CD4-positive, alpha-beta T cell treated with Interleukin-4 for 4 hours (primary cell): ENCODE measurements around the gene TMEM132A.

Source experiments
- DNase-seq: peaks from one replicate; pipeline ENCODE4 v3.0.0-alpha.2; 2020

TMEM132A gene

GRCh38 chr11:60922906-60923305 lies 1.4 kb upstream of the TMEM132A start:
- DNase-seq, result no peak

- no peak for DNase-seq
Measured at GRCh38 chr11:60923326-60923725, 934 bp upstream of the TMEM132A start.

GRCh38 chr11:60923800-60924109 lies 505 bp upstream of the TMEM132A start:
- DNase-seq, result no peak

GRCh38 chr11:60924906-60925853 lies 920 bp downstream of the TMEM132A start:
- DNase-seq, result no peak

- no peak for DNase-seq
Measured at GRCh38 chr11:60925868-60926267, 1.6 kb downstream of the TMEM132A start.

GRCh38 chr11:60926500-60926899 lies 2.2 kb downstream of the TMEM132A start:
- DNase-seq, result no peak

- DNase-seq, result no peak
Measured at GRCh38 chr11:60927061-60927592, 2.9 kb downstream of the TMEM132A start.

GRCh38 chr11:60927600-60927999 lies 3.3 kb downstream of the TMEM132A start:
- no peak for DNase-seq

GRCh38 chr11:60928563-60929001 lies 4.3 kb downstream of the TMEM132A start:
- no peak for DNase-seq

- DNase-seq, result no peak
Measured at GRCh38 chr11:60929764-60930163, 5.5 kb downstream of the TMEM132A start.

- DNase-seq, result no peak
Measured at GRCh38 chr11:60930394-60930793, 6.1 kb downstream of the TMEM132A start.

- DNase-seq, result no peak
Measured at GRCh38 chr11:60931917-60932316, 7.7 kb downstream of the TMEM132A start.

GRCh38 chr11:60932605-60933356 lies 8.5 kb downstream of the TMEM132A start:
- no peak for DNase-seq

GRCh38 chr11:60933416-60934123 lies 9.3 kb downstream of the TMEM132A start:
- DNase-seq, result no peak

GRCh38 chr11:60934124-60934789 lies 10.0 kb downstream of the TMEM132A start:
- DNase-seq, result no peak

- no peak for DNase-seq
Measured at GRCh38 chr11:60934790-60935605, 10.7 kb downstream of the TMEM132A start.

- DNase-seq, result no peak
Measured at GRCh38 chr11:60935676-60936442, 11.6 kb downstream of the TMEM132A start.

GRCh38 chr11:60936467-60937143 lies 12.3 kb downstream of the TMEM132A start:
- DNase-seq, result no peak

- DNase-seq, result no peak
Measured at GRCh38 chr11:60937144-60937527, 12.9 kb downstream of the TMEM132A start.

GRCh38 chr11:60937811-60938210 lies 13.6 kb downstream of the TMEM132A start:
- DNase-seq, result no peak
